NCI-H2081 treated with DMSO at 0.1 percent for 48 hours (cell line): Measurements from ENCODE around the gene SLC14A1.
"Not testable (repeated sequence)": the region's sequence is repeated elsewhere in the genome, so short reads cannot be mapped to it uniquely, and the experiment has no call there.

Experiments
- DNase-seq: peaks from one replicate; lab custom pipeline; 2025; lab: John Stamatoyannopoulos, UW

Gene SLC14A1

DNA sequence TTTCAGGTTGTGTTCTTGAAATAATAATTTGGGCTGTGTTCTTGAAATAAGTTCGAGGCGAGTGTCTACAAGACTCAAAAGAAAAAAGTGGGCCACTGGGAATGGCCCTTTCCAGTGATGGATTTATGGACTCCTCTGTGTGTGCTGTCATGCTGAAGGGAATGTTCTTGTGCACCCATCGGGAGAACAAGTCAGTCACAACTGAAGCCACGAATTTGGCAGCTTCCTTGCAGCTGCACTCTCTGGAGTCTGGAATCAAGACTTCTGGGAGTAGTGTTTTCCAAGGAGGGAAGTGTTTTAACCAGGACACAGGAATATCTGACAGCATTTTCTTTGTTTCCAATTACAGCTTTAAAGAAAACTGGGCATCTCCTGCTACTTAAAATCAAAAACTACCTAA lies 620 bp downstream of the SLC14A1 start:
- no peak for DNase-seq

- no peak for DNase-seq
Measured at GRCh38 chr18:45725336-45725735, 1.4 kb downstream of the SLC14A1 start.

- DNase-seq = no peak
Measured at GRCh38 chr18:45726603-45727002, 2.6 kb downstream of the SLC14A1 start.

GRCh38 chr18:45727068-45727467 lies 3.1 kb downstream of the SLC14A1 start:
- DNase-seq = no peak

GRCh38 chr18:45728336-45729010 lies 4.5 kb downstream of the SLC14A1 start:
- DNase-seq = no peak

DNA sequence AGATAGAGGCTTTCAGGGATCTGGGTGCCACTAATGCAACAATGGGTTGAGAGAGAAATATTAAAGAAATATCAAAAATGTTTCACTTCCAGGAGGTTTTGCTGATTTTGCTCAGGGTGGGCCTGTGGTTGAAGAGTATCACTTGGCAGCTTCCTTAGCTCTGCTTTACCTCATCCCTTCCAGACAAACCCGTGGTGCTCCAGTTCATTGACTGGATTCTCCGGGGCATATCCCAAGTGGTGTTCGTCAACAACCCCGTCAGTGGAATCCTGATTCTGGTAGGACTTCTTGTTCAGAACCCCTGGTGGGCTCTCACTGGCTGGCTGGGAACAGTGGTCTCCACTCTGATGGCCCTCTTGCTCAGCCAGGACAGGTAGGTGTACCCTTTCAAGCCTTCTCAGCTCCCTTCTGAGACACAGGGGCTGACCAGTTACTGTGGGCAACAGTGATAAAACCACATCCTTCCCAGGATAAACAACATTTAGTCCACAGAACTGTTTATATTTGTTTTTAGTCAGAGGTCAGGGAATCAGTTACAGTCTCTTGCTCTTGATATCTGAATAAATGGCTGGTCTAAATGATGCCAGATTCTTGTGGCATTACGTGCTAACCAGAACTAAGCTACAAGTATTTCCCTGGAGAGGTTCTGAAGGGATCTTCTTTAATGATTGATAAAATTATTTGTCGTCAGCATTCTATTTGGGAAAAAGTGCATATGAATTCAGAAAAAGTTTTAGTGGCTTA lies 7.0 kb downstream of the SLC14A1 start:
- no peak for DNase-seq

GRCh38 chr18:45731716-45732115 lies 7.7 kb downstream of the SLC14A1 start:
- DNase-seq = no peak

GRCh38 chr18:45733535-45733934 lies 9.6 kb downstream of the SLC14A1 start:
- DNase-seq = no peak

GRCh38 chr18:45734505-45734904 lies 10.5 kb downstream of the SLC14A1 start:
- DNase-seq = no peak

DNA sequence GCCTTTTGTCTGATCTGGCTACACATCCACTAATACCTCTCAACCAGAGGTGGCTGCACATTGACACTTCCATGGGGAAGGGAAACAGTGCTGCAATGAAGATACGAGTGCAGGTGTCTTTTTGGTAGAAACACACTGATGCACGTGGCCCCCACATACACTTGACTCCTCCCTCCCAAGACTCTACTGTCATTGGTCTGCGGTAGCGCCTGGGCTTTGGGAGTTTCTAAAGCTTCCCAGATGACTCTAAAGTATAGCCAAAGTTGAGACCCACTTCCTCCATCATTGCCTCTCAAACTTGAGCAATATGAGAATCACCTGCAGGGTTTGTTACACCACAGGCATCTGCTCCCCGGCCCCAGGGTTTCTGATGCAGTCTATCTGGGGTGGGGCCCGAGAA lies 11.0 kb downstream of the SLC14A1 start:
- no peak for DNase-seq

DNA sequence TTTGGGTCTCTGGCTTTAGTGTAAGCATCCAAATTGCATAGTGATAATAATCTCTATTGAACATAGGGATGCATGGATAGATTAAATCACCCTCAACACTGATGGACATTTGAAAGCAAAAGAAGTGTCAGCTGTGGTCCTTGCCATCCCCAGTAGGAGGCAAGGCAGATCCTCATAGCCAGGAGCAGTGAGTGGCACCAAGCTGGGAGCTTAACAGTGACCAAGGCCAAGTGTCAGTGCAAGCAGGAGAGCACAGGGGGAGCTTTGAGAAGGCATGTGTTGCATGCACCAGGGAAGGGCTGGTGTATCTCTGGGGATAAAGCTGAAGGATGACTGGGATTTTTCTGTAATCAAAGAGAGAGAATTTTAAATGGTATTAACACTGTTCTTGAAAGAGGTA lies 14.7 kb downstream of the SLC14A1 start:
- no peak for DNase-seq

- no peak for DNase-seq
Measured at GRCh38 chr18:45739268-45739667, 15.3 kb downstream of the SLC14A1 start.

DNA sequence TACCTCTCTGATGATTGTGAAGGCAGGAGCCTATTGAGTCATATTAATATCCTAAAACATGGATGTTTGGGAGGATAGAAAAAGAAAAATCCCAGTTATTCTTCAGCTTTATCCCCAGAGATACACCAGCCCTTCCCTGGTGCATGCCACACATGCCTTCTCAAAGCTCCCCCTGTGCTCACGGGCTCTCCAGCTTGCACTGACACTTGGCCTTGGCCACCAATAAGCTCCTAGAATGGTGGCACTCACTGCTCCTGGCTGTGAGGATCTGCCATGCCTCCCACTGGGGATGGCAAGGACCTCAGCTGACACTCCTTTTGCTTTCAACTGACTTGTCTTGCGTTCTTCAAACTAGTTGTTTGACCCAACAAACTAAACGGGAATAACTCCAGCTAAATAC lies 15.9 kb downstream of the SLC14A1 start:
- no peak for DNase-seq

DNA sequence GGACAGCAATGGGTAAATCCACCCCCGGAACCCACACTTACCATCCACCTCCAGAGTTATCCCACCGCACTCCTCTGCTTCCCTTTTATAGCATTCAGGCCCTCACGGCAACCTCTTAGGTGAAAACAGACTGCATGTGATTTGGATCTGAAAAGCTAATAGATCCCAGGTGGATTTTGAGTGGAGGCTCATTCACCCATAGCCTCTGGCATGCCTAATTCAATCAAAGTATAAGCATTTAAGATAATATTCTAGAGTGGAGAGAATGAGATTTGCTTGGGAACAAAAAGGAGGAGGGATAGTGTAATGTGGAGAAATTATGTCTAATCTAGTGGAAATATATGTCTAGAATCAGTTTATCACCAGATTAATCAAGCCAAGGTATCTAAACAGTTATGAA lies 17.1 kb downstream of the SLC14A1 start:
- DNase-seq = no peak

DNA sequence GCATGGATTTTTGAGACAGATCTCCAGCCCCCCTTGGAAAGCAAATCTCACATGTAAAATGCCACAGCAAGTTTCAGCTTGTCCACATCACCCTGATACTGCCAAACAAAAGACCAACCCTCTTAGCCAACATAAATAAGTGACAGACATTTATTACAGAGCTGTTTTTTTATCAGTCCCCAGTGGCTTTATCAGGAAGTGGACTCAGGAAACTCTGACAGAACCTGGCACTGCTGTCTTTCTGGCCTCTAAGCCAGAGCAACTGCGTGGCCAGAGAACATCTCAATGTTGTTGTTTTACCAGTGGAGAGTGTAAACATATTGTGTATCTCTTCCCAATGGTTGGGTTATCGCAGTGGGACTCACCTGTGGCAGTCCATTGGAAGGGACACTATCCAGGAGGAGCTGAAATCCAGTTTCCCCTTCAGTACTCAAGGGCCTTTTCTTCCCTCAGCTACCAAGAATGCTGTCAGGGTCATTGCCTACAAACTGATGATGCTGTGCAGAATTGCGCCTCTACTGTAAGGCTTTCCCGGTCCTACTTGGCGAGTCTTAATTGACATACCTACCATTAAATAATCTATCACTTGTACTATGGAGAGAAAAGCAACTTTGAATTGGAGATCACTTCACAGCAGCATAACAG lies 22.0 kb downstream of the SLC14A1 start:
- DNase-seq = no peak

GRCh38 chr18:45748501-45748900 lies 24.5 kb downstream of the SLC14A1 start:
- DNase-seq = no peak

DNA sequence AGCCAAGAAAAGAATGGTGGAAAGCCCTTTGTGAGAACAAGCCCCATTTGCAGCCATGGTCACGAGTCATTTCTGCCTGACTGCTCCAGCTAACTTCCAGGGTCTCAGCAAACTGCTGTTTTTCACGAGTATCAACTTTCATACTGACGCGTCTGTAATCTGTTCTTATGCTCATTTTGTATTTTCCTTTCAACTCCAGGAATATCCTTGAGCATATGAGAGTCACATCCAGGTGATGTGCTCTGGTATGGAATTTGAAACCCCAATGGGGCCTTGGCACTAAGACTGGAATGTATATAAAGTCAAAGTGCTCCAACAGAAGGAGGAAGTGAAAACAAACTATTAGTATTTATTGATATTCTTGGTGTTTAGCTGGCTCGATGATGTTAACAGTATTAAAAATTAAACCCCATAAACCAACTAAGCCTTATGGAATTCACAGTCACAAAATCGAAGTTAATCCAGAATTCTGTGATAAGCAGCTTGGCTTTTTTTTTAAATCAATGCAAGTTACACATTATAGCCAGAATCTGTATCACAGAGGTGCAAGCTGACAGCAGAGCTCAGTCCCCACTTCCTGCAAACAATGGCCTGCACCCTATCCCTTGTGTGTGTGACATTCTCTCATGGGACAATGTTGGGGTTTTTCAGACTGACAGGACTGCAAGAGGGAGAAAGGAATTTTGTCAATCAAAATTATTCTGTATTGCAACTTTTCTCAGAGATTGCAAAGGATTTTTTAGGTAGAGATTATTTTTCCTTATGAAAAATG lies 26.1 kb downstream of the SLC14A1 start:
- DNase-seq = no peak

GRCh38 chr18:45751766-45752165 lies 27.8 kb downstream of the SLC14A1 start:
- no peak for DNase-seq

DNA sequence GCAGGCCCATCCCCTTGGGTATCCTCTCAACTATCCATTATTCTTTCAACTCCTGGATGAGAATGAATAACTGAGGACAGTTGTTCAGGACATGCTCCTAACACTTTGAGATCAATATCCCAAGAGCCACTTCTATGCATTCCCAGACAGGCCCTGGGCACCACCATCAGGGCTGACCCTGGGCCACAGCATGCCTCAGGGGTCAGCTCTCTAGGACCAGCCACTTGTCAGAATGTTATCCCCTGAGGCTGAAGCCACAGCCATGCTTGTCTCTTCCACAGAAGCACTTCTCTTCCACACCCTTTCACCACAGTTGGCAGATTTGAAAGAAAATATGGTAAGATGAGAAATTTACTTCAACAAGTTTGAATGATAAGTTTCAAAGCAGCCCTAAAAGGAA lies 28.7 kb downstream of the SLC14A1 start:
- no peak for DNase-seq

GRCh38 chr18:45753286-45753685 lies 29.3 kb downstream of the SLC14A1 start:
- no peak for DNase-seq

- no peak for DNase-seq
Measured at GRCh38 chr18:45755934-45756333, 32.0 kb downstream of the SLC14A1 start.

DNA sequence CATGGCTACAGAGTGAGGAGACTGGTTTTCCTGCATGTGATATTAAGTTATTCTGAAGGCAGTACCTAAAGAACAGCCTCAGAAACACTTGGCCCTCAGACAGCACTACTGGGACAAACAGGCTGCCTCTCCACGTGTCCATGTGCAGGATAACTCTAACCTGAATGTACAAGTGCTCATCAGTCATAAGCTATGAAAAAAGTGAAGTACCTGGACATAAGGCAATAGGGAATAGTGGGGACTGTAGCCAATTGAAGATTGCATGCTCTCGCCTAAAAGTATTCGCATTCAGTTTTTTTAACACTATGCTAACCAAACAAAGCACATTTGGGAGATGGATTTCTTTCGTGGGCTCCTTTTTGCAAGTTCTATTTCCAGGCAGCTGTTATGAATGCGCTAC lies 33.0 kb downstream of the SLC14A1 start:
- no peak for DNase-seq

- not testable (repeated sequence) for DNase-seq
Measured at GRCh38 chr18:45757644-45758043, 33.7 kb downstream of the SLC14A1 start.
